Stimulated activated CD8-positive, alpha-beta memory T cell treated with anti-CD3 and anti-CD28 coated beads, Interleukin-7, amount 100 ng/mL, for 48 hours (primary cell): Measurements from ENCODE around the gene KLHL22.
A peak's percentile ranks its signal among the peaks of the same experiment; 100 is the strongest.
"Not testable (repeated sequence)": the region's sequence is repeated elsewhere in the genome, so short reads cannot be mapped to it uniquely, and the experiment has no call there.

ENCODE experiments used
- DNase-seq, 2 donors: peaks; one replicate each; pipeline ENCODE4 v3.0.0-alpha.2; 2020; ENCODE audit warnings: low read depth in 1 of 2; ENCODE audit errors: extremely low read depth in 1 of 2

Gene KLHL22

DNA sequence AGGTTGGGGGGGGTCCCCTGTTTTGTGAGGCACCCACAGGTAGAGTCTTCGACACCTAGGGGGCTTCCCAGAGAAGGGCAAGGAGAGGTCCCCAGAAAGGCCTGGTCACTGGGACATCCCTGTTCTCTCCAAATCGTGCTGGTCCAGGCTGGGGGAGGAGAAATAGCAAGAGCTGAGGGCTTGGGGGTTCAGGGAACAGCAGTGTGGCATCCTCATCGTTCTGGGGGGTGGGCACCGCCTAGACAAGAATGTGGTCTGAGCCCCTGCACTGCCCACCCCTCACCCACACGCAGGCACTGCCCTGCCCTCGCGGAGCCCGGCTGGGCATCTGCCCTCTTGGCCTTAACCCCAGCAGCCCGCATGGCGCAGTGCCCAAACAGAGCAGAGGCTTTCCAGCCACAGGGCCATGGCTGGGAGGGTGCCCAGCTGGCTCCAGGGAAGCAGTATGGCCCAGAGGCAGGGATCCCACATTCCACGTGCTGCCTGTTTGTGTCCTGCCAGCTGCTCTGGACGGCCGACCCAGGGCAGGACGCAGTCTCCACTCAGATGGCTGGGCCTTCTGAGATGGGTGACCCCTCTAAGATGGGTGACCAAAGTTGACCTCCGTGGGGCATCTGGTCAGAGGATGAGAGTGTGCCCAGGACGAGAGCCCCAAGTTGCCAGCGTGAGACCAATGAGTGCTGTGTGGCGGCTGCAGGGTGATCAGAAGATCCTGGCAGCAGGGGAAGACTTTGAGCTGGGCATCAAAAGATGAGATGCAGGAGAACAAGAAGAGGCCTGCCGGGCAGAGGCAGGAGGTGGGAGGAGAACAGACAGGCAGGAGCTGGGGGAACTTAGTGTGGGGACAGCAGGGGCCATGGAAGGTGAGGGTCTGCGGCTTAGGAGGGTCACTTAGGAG, 72.3 kb downstream of the KLHL22 start:
- no peak for DNase-seq

DNA sequence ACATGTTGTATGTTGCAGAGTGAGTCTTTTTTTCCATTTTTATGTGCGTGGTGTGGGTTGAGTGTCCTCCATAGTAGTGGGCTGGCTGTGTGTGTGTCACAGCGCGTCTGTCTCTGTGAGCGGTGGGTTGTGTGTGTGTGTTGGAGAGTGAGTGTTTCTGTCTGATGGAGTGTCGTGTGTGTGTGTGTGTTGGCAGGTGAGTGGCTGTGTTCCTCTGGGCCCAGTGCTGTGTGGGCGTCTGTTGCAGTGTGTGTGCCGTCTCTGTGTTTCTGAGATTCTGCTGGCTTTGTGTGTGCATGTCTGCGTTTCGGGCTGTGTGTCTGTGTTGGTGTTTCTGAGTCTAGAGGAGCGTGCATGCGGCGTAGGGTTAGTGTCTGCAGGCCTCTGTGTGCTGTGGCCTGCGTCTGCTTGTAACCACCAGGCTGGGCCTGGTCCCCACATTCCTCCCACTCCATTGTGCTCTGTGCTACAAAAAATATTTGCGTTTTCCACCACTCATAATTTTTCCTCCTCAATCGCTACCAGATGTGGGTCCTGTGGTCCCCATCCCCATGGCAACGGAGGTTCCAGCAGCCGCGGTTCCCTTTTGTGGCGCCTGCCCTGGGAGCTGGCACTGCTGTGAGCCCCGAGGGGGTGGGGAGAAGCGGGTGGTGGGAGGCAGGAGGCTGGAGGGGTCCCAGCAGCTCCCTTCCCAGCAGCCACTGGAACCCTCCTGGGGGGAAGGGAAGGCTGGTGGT, 73.2 kb downstream of the KLHL22 start:
- no peak for DNase-seq

DNA sequence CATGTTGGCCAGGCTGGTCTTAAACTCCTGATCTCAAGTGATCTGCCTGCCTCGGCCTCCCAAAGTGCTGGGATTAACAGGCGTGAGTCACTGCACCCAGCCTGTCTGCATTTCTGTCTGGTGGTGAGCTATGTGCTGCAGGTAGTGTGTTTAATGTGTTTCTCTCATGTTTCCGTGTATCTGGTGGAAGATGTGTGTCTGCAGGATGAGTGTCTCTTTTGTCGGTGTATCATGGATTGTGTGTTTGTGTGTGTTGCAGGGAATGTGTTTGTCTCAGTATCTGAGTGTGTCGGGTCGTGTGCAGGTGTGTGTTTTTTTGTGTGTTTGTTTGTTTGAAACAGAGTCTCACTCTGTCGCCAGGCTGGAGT, 74.1 kb downstream of the KLHL22 start:
- no peak for DNase-seq

DNA sequence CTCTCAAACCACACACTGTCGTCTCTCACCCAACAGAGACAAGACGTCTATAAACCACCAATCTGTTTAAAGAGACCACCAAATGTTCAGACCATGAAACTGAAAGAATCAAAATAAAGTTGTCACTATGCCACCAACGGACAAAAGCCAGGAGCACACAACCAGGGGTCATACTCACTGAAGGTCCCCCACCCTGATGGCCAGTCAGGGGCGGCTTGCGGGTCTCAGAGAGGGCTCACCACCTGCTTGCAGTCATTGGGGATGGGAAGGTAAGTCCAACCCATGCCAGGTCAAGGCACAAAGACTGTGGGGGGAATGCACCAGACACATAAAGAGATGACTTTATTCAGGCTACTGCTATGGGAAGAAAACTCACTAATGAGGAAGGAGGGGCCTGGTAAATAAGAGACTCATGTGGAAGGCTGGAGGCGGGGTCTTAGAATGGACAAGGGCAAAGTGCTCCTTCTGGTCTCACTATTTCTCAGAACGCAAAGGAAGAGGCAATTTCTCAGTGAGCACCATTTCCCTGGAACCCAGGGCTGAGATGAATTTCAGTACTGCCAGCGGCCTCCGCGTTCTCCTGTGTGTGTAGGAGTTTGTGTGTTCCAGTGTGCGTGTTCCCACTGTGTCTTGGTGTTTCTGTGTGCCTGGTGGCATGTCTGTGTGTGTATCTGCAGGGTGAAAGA, 75.3 kb downstream of the KLHL22 start:
- no peak for DNase-seq

DNA sequence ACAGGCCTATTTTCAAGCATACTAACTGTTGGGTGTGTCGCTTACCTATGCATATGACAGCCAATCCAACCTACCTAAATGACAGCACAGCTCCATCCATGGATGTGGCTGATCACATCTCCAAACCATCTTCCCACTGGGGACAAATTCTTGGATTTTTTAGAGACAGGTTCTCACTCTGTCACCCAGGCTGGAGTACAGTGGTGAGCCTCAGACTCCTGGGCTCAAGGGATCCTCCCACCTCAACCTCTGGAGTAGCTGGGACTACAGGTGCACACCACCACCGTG, 76.0 kb downstream of the KLHL22 start:
- DNase-seq = no peak

DNA sequence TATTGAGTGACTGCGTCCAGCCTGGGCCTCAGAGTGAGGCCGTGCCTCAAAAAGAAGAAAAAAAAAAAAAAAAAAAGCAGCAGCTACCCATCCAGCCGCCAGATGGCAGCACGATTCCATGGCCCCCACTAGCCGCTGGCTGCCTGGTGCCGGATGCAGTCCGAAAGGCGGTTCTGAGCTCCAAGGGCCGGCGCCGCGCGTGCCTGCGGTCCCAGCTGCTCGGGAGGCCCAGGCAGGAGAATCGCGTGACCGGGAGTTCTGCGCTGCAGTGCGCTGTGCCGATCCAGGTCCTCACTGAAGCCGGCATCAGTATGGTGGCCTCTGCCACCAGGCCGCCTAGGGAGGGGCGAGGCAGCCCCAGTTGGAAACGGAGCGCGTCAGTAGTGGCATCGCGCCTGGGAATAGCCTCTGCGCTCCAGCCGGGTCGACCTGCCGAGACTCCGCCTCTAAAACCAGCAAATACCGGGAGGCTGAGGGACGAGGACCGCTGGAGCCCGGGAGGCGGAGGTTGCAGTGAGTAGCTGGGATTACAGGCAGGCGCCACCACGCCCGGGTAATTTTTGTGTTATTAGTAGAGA, 77.3 kb downstream of the KLHL22 start:
- peak; percentile 40 to 51 for DNase-seq

DNA sequence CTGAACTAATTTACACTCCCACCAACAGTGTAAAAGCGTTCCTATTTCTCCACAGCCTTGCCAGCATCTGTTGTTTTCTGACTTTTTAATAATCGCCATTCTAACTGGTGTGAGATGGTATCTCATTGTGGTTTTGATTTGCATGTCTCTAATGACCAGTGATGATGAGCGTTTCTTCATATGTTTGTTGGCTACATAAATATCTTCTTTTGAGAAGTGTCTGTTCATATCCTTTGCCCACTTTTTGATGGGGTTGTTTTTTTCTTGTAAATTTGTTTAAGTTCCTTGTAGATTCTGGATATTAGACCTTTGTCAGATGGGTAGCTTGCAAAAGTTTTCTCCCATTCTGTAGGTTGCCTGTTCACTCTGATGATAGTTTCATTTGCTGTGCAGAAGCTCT, 79.9 kb downstream of the KLHL22 start:
- DNase-seq = not testable (repeated sequence)

DNA sequence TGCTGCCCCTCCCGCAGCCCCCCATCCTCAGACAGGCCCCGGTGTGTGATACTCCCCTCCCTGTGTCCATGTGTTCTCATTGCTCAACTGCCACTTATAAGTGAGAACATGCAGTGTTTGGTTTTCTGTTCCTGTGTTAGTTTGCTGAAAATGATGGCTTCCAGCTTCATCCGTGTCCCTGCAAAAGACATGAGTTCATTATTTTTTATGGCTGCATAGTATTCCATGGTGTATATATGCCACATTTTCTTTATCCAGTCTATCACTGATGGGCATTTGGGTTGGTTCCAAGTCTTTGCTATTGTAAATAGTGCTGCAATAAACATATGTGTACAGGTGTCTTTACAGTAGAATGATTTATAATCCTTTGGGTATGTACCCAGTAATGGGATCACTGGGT, 80.4 kb downstream of the KLHL22 start:
- DNase-seq = not testable (repeated sequence)

DNA sequence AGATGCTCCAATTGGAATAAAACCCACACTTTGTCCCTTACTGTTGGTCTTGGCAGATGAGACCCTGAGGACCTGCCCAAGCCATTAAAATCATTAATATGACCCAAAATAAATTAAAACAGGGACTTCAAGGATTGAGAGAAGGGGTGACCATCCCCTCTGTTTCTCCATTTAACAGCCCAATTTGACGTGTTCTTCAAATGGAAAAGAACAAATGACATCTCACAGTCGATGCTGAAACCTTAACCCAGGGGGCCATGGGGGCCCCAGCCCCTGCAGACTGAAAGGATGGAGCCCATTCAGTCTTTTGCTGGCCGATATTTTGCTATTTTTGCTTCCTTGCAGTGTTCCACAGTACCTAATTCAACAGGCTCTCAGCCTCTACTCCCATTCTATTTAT, 81.1 kb downstream of the KLHL22 start:
- no peak for DNase-seq

DNA sequence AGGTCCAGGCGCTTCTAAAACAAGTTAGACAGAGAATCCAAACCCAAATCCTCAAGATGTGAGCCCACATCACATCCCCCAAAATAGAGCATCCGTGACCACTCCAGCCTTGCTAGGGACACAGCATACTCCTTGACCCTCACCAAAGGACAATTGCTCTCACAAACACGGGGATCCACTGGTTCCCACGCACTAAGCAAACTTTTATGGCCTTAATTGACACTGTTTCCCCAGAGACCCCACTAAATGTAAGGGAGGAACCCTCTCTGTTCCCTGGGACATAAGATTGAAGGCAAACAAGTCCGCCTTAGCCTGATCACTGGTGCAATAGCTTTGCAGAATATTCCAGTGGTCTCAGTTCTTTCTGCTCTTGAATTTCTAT, 81.5 kb downstream of the KLHL22 start:
- DNase-seq = no peak

DNA sequence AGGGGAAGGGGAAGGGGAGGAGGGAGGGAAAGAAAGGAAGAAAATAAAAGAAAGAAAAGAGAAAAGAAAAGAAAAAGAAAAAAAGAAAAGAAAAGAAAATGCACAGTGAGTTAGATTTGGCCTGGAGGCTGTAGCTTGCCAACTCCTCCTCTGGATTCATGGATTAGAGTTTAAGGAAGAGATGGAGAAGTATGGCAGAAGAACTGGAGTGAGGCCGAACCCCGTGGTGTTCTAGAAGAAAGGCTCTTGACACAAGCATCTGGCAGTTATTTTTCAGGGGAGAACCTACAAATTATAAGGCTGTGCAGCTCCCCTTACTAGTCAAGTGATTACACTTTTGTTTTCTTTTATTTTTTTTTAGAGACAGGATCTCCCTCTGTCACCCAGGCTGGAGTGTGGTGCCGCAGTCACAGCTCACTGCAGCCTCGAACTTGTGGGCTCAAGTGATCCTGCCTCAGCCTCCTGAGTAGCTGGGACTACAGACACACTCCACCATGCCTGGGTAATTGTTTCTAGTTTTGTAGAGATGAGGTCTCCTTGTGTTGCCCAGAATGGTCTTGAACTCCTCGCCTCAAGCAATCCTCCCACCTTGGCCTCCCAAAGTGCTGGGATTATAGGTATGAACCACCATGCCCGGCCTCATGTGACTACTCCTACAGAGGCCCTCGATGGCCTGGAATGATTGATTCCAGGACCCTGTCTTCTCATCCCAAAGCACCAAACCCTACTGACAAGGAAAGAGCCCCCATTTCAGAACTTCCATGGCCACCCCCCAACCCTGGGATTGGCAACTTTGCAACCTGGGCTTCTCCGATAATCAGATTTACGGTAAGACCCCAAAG, 82.2 kb downstream of the KLHL22 start:
- no peak for DNase-seq

DNA sequence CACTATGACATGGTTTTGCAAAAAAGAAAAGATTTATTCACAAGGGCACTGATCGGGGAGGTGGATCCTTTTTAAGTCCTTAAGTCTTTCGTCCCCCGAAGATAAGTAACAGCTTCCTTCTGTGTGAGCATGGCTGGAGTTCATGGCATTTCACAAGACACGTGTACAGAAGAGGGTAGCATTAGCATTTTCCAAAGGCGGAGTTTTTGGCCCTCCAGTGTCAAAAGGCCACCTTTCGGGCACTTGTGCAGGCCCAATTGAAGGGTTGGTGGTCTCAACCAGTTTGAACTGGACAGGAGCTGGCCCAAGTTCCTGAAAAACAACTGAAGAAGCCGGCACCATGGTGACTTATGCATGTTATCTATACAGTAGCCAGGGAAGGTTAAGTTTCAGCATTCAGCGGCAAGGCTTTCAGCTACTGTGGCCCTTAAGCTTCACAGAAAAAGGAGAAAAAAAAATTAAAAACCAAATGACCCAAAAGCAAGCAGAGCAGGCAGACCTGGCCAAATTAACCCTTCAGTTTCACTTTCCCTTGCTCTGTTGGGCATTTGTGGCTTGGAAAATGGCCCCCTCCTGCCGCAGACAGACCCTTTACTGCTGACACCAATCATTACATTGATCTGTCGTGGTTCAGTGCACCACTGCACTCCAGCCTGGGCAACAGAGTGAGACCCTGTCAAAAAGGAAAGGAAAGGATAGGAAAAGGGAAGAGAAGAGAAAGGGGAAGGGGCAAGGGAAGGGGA, 83.0 kb downstream of the KLHL22 start:
- DNase-seq = no peak

DNA sequence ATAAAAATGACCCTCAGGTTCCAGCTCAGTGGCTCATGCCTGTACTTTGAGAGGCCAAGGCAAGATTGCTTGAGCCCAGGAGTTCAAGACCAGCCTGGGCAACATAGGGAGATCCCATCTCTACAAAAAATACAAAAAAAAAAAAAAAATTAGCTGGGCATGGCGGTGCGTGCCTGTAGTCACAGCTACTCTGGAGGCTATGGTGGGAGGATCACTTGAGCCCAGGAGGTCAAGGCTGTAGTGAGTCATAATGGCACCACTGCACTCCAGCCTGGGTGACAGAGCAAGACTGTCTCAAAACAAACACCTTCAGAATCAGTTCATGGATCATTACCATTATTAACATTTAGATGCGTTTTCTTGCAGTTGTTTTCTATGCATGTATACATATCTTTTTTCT, 86.2 kb downstream of the KLHL22 start:
- not testable (repeated sequence) for DNase-seq

DNA sequence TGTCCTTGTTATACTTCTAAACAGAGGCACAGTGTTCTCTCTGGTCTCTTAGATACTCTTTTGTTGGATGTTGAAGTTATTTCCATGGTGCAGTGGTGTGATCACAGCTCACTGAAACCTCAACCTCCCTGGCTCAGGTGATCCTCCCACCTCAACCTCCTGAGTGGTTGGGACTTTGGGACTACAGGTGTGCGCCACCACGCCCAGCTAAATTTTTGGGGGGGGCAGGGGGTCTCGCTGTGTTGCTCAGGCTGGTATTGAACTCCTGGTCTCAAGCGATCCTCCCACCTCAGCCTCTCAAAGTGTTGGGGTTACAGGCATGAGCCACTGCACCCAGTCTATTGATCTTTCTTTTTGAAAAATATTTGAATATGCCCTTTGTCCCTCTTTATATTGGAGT, 86.7 kb downstream of the KLHL22 start:
- DNase-seq = no peak

DNA sequence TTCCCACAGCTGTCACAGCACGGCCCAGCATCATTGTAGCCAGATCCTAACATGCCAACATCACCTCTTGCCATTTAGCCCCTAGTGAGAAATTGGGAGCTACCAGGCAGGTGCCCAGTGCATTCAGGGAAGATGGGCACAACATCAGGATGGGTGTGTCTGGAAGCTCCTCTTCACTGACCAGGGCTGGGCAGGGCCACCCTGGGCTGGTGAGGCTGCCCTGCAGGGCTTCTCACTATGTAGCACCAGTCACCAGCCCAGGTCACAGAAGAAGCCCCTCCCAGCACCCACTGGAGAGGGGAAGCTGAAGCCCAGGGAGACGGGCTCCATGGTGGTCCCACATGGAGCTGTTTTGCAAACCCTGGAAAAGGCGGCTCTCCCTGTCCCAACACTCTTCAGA, 87.8 kb downstream of the KLHL22 start:
- no peak for DNase-seq

DNA sequence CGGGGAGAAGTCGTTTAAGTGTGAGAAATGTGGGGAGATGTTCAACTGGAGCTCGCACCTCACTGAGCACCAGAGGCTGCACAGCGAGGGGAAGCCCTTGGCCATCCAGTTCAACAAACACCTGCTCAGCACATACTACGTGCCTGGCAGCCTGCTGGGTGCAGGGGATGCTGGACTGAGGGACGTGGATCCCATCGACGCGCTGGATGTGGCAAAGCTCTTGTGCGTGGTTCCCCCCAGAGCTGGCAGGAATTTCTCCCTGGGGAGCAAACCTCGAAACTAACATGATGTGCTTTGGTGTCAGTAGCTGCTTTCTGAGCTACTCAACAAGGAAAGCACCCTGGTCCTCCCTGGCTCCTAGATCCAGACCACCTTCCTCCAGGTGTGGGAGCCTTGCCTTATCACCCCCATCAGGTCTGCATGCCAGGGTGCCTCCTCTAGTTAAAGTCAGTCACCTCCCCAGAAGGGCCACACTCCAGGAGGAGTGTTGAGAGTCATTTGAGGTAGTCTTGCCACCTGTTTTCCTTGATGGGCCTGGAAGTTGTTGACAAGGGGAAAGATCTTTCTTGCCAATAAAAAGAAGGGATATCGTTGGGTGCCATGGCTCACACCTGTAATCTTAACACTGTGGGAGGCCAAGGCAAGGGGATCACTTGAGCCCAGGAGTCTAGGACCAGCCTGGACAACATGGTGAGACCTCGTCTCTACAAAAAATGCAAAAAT, 88.7 kb downstream of the KLHL22 start:
- no peak for DNase-seq

DNA sequence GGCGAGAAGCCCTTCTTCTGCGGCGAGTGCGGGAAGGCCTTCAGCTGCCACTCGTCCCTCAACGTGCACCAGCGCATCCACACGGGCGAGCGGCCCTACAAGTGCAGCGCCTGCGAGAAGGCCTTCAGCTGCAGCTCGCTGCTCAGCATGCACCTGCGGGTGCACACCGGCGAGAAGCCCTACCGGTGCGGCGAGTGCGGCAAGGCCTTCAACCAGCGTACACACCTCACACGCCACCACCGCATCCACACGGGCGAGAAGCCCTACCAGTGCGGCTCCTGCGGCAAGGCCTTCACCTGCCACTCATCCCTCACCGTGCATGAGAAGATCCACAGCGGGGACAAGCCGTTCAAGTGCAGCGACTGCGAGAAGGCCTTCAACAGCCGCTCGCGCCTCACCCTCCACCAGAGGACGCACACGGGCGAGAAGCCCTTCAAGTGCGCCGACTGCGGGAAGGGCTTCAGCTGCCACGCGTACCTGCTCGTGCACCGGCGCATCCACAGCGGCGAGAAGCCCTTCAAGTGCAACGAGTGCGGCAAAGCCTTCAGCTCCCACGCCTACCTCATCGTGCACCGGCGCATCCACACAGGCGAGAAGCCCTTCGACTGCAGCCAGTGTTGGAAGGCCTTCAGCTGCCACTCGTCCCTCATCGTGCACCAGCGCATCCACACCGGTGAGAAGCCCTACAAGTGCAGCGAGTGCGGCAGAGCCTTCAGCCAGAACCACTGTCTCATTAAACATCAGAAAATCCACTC, 89.5 kb downstream of the KLHL22 start:
- no peak for DNase-seq

DNA sequence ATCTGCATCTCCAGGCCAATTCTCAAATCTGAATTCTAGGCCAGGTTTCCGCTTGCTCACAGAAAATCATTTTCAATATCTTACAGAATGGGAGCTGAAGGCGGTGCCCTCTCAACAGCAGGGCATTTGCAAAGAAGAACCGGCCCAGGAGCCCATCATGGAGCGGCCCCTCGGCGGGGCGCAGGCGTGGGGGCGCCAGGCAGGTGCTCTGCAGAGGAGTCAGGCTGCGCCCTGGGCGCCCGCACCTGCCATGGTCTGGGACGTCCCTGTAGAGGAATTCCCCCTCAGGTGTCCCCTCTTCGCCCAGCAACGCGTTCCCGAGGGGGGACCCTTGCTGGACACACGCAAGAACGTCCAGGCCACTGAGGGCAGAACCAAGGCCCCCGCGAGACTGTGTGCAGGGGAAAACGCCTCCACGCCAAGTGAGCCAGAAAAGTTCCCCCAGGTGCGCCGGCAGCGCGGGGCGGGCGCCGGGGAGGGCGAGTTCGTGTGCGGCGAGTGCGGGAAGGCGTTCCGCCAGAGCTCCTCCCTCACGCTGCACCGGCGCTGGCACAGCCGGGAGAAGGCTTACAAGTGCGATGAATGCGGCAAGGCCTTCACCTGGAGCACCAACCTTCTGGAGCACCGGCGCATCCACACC, 90.2 kb downstream of the KLHL22 start:
- DNase-seq = no peak
